ENCODE data around the gene HOXD3. TPM values are rescaled to one million over a fixed set of nuclear protein-coding genes. Genes with fewer than 3 reads are reported as not detected.

HOXD3 gene
- total RNA-seq, 1 donor from 2014 or later, result not detected

GRCh38 chr2:176147210-176147799 lies 9.8 kb upstream of the HOXD3 start:
- intact Hi-C loops (cut with micrococcal nuclease), result no loop called here

GRCh38 chr2:176147800-176148496 lies 9.2 kb upstream of the HOXD3 start:
- intact Hi-C loops (cut with micrococcal nuclease), result no loop called here

GRCh38 chr2:176148751-176149421 lies 8.2 kb upstream of the HOXD3 start:
- intact Hi-C loops (cut with micrococcal nuclease), result no loop called here

- intact Hi-C loops (cut with micrococcal nuclease), result no loop called here
Measured at GRCh38 chr2:176149481-176149938, 7.6 kb upstream of the HOXD3 start.

GRCh38 chr2:176149939-176150583 lies 7.0 kb upstream of the HOXD3 start:
- intact Hi-C loops (cut with micrococcal nuclease), result loop anchor here (2.0 kb wide), 1 partner anchor 17 kb away; no protein-coding TSS in a partner anchor

- intact Hi-C loops (cut with micrococcal nuclease), result loop anchor here (2.0 kb wide), 1 partner anchor 18 kb away; no protein-coding TSS in a partner anchor
Measured at GRCh38 chr2:176150584-176151441, 6.3 kb upstream of the HOXD3 start.

GRCh38 chr2:176151442-176152287 lies 5.4 kb upstream of the HOXD3 start, which contains the start of gene HOXD4:
TSS of gene HOXD4 (plus strand) at chr2:176151550. CDS start at chr2:176151634, 84 bp downstream.
- intact Hi-C loops (cut with micrococcal nuclease), result loop anchor here (2.0 kb wide), 1 partner anchor 19 kb away; no protein-coding TSS in a partner anchor

- intact Hi-C loops (cut with micrococcal nuclease), result no loop called here
Measured at GRCh38 chr2:176152350-176153181, 4.5 kb upstream of the HOXD3 start.

- intact Hi-C loops (cut with micrococcal nuclease), result no loop called here
Measured at GRCh38 chr2:176154576-176155252, 2.4 kb upstream of the HOXD3 start.

- intact Hi-C loops (cut with micrococcal nuclease), result no loop called here
Measured at GRCh38 chr2:176155356-176156044, 1.6 kb upstream of the HOXD3 start.

GRCh38 chr2:176156301-176156806 lies 753 bp upstream of the HOXD3 start:
- intact Hi-C loops (cut with micrococcal nuclease), result no loop called here

- intact Hi-C loops (cut with micrococcal nuclease), result loop anchor here (2.0 kb wide), 2 partner anchors 27 to 77 kb away; no protein-coding TSS in a partner anchor
Measured at GRCh38 chr2:176157499-176158185, 535 bp downstream of the HOXD3 start.

- intact Hi-C loops (cut with micrococcal nuclease), result loop anchor here (2.0 kb wide), 2 partner anchors 27 to 77 kb away; no protein-coding TSS in a partner anchor
Measured at GRCh38 chr2:176158186-176158591, 1.1 kb downstream of the HOXD3 start.

- intact Hi-C loops (cut with micrococcal nuclease), result loop anchor here (2.0 kb wide), 2 partner anchors 28 to 78 kb away; no protein-coding TSS in a partner anchor
Measured at GRCh38 chr2:176158855-176159662, 2.0 kb downstream of the HOXD3 start.

GRCh38 chr2:176159663-176160250 lies 2.6 kb downstream of the HOXD3 start:
- intact Hi-C loops (cut with micrococcal nuclease), result loop anchor here (2.0 kb wide), 3 partner anchors 29 to 79 kb away; partner anchors contain the start of gene HOXD9
